ENCODE results near the gene USP5.

- TF ChIP-seq TAF1 (IDR thresholded peaks at IDR 0.05; ENCODE audit: low read depth), result peak; percentile 27
- TF ChIP-seq CTCF (IDR thresholded peaks at IDR 0.05; ENCODE audit: poor library complexity, severe bottlenecking), result peak; percentile 17
- TF ChIP-seq EZH2 (IDR thresholded peaks at IDR 0.05; ENCODE audit: borderline replicate concordance, insufficient read depth, low read length, poor library complexity, severe bottlenecking), result no peak
- TF ChIP-seq POLR2AphosphoS5 (IDR thresholded peaks at IDR 0.05), result peak; percentile 93
- TF ChIP-seq MXI1 (conservative IDR thresholded peaks at IDR 0.05; ENCODE audit: poor library complexity, severe bottlenecking), result peak; percentile 83
- TF ChIP-seq RAD21 (conservative IDR thresholded peaks at IDR 0.05), result no peak
- no peak for TF ChIP-seq REST (IDR thresholded peaks at IDR 0.05; ENCODE audit: borderline replicate concordance)
These were observed 23.0 kb upstream of the USP5 start for GRCh38 chr12:6828781-6829535.
